GM12878 (cell line): ENCODE measurements around the gene FGF11. TPM values are rescaled to one million over a fixed set of nuclear protein-coding genes. Genes with fewer than 3 reads are reported as not detected.

Experiments used
- ATF7 ChIP-seq: fragments of 450-650 bp; IDR thresholded peaks from 2 replicates; pipeline ENCODE4 v1.6.1; 2016; ENCODE audit warnings: low read depth, mild to moderate bottlenecking
- HCFC1 ChIP-seq: fragments of 150-350 bp; IDR thresholded peaks from 2 replicates; pipeline ENCODE4 v1.6.1; 2014; ENCODE audit warnings: low read length
- NFYB ChIP-seq: IDR thresholded peaks from 2 replicates; pipeline ENCODE4 v1.6.1; 2011; ENCODE audit warnings: low read depth, mild to moderate bottlenecking, low read length, improper control_type of control experiment, moderate library complexity; ENCODE audit not compliant: insufficient read depth
- NR2F1 ChIP-seq: fragments of 450-650 bp; conservative IDR thresholded peaks from 2 replicates; pipeline ENCODE4 v1.6.1; 2017; ENCODE audit warnings: mild to moderate bottlenecking
- SMAD1 ChIP-seq: fragments of 450-650 bp; IDR thresholded peaks from 2 replicates; pipeline ENCODE4 v1.6.1; 2018; ENCODE audit warnings: mild to moderate bottlenecking, low read depth; ENCODE audit not compliant: partially characterized antibody
- STAT3 ChIP-seq: IDR thresholded peaks from 2 replicates; pipeline ENCODE4 v1.6.1; 2011; ENCODE audit warnings: low read depth, low read length, improper control_type of control experiment
- ZNF207 ChIP-seq: fragments of 450-650 bp; IDR thresholded peaks from 2 replicates; pipeline ENCODE4 v1.6.1; 2014; ENCODE audit warnings: antibody characterized with exemption, mild to moderate bottlenecking, borderline replicate concordance
- polyA plus RNA-seq, 11 experiments: library from polyadenylated mRNA; depleted of rRNA in 4 of 11; unstranded in 6 of 11; stranded (reverse) in 5 of 11; fragments of >200 nt; fragmentation: Nextera tagmentation in 4 of 11; fragmentation: Illumina TruSeq in 1 of 11; extraction: Ambion mirVana in 4 of 11; extraction: Trizol in 1 of 11; gene quantifications; 1 replicate in 1 of 11; 2 replicates in 10 of 11; pipeline versions ENCODE4 v1.2.1 to v1.2.3, GENCODE V29; 2011 to 2016; ENCODE audit warnings: inconsistent platforms in 2 of 11, missing spikeins in 2 of 11, low read depth in 1 of 11
- total RNA-seq, 4 experiments: library from RNA; depleted of rRNA in 3 of 4; stranded (reverse); fragments of >200 nt in 3 of 4; fragmentation: Illumina TruSeq in 1 of 4; extraction: Trizol in 1 of 4; gene quantifications; 2 replicates each; pipeline versions ENCODE4 v1.2.1 to v1.2.3, GENCODE V29; 2013 to 2021
- TF ChIP-seq, protein P1 (sequence below): fragments of 450-650 bp; IDR thresholded peaks from 2 replicates; pipeline ENCODE4 v1.6.1; 2017; ENCODE audit warnings: mild to moderate bottlenecking
- TF ChIP-seq, protein P2 (sequence below): fragments of 450-650 bp; formaldehyde crosslinking; IDR thresholded peaks from 2 replicates; pipeline ENCODE4 v1.4.0; 2022; ENCODE audit warnings: mild to moderate bottlenecking, moderate library complexity

FGF11 gene
- total and polyA plus RNA-seq, 10 of the 15 experiments (the other 5 are each of a cell fraction or from before 2014, with no cell fraction given): 0.69 to 21.1 (median 2.6) TPM

DNA sequence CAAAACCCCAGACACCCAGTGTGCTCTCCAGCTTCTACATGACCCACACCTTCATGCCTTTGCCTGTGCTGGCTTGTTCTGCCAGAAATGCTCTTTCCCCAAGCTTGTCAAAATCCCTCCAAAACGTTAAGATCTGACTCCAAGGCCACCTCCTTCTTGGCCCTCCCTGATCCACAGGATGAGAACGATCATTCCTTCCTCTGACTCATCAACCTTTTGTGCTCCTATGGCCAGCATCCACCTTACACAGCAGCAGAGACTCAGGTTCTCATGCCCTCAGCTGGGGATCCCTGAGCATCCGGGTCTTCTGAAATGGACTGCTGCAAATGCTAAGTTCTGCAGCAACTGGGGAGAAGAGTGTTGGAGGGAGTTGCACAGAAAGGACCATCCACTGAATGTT lies 37.2 kb downstream of the FGF11 start (continued):
- TF ChIP-seq NFYB (no peak), STAT3 (no peak), ATF7 (no peak), ZNF207 (no peak), NR2F1 (no peak), SMAD1 (no peak), HCFC1 (no peak)
- TF ChIP-seq, protein P1, sequence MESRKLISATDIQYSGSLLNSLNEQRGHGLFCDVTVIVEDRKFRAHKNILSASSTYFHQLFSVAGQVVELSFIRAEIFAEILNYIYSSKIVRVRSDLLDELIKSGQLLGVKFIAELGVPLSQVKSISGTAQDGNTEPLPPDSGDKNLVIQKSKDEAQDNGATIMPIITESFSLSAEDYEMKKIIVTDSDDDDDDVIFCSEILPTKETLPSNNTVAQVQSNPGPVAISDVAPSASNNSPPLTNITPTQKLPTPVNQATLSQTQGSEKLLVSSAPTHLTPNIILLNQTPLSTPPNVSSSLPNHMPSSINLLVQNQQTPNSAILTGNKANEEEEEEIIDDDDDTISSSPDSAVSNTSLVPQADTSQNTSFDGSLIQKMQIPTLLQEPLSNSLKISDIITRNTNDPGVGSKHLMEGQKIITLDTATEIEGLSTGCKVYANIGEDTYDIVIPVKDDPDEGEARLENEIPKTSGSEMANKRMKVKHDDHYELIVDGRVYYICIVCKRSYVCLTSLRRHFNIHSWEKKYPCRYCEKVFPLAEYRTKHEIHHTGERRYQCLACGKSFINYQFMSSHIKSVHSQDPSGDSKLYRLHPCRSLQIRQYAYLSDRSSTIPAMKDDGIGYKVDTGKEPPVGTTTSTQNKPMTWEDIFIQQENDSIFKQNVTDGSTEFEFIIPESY: no peak
- TF ChIP-seq, protein P2, sequence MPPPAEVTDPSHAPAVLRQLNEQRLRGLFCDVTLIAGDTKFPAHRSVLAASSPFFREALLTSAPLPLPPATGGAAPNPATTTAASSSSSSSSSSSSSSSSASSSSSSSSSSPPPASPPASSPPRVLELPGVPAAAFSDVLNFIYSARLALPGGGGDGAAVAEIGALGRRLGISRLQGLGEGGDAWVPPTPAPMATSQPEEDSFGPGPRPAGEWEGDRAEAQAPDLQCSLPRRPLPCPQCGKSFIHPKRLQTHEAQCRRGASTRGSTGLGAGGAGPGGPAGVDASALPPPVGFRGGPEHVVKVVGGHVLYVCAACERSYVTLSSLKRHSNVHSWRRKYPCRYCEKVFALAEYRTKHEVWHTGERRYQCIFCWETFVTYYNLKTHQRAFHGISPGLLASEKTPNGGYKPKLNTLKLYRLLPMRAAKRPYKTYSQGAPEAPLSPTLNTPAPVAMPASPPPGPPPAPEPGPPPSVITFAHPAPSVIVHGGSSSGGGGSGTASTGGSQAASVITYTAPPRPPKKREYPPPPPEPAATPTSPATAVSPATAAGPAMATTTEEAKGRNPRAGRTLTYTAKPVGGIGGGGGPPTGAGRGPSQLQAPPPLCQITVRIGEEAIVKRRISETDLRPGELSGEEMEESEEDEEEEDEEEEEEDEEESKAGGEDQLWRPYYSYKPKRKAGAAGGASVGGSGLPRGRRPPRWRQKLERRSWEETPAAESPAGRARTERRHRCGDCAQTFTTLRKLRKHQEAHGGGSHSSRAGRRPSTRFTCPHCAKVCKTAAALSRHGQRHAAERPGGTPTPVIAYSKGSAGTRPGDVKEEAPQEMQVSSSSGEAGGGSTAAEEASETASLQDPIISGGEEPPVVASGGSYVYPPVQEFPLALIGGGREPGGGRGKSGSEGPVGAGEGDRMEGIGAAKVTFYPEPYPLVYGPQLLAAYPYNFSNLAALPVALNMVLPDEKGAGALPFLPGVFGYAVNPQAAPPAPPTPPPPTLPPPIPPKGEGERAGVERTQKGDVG: no peak
